Measurements from ENCODE around the gene SEC31A. TPM values are rescaled to one million over a fixed set of nuclear protein-coding genes. Genes with fewer than 3 reads are reported as not detected.

The SEC31A gene
- total RNA-seq, 2 donors from 2014 or later: 103 to 106 TPM

GRCh38 chr4:82811838-82812341, 79.1 kb downstream of the SEC31A start:
- H3K36me3 Mint-ChIP-seq (ENCODE audit: insufficient read depth in 2 of 2): no peaks in the 10 kb centered on the region
- H3K27ac Mint-ChIP-seq: no peak overlapping the region
- peaks cover 0 to 1% of the 10 kb centered on the region in 2 donors for H3K9me3 Mint-ChIP-seq
- no peak overlapping the region for H3K4me3 Mint-ChIP-seq
- ATAC-seq (replicated peaks in 1 of 2) (no peak), DNase-seq (no peak)
- H3K4me1 Mint-ChIP-seq (ENCODE audit: low read depth): no peaks in the 10 kb centered on the region
- H3K27me3 Mint-ChIP-seq (ENCODE audit: low read depth): no peaks in the 10 kb centered on the region

GRCh38 chr4:82811392-82811791, 79.6 kb downstream of the SEC31A start:
- ATAC-seq (replicated peaks in 1 of 2) (no peak), DNase-seq (no peak)
- H3K36me3 Mint-ChIP-seq (ENCODE audit: insufficient read depth in 2 of 2): no peaks in the 10 kb centered on the region
- no peak overlapping the region for H3K27ac Mint-ChIP-seq
- H3K4me3 Mint-ChIP-seq: no peak overlapping the region
- H3K9me3 Mint-ChIP-seq: peaks cover 0 to 1% of the 10 kb centered on the region in 2 donors
- H3K4me1 Mint-ChIP-seq (ENCODE audit: low read depth): no peaks in the 10 kb centered on the region
- H3K27me3 Mint-ChIP-seq (ENCODE audit: low read depth): no peaks in the 10 kb centered on the region

GRCh38 chr4:82810176-82810575, 80.8 kb downstream of the SEC31A start:
- no peaks in the 10 kb centered on the region for H3K4me1 Mint-ChIP-seq (ENCODE audit: low read depth)

DNA sequence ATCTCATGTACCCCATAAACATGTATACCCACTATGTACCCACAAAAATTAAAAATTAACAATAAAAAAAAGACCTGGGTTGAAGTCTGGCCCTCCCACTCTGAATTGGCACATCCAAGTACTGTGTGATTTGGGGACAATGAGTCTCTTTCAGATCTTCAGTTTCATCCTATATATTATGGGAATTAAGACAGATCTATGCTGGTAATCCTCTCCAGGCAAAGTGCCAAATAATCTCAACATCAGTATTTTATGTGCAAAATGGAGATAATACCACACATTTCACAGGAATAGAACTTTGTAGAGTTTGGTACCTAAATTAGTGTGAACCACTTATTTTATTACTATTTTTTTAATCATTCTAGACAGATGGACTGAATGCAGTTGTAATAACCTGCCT, 81.3 kb downstream of the SEC31A start:
- H3K36me3 Mint-ChIP-seq (ENCODE audit: insufficient read depth in 2 of 2): no peaks in the 10 kb centered on the region
- no peak overlapping the region for H3K4me3 Mint-ChIP-seq
- ATAC-seq (replicated peaks in 1 of 2) (no peak), DNase-seq (no peak)
- H3K27ac Mint-ChIP-seq: no peak overlapping the region
- H3K4me1 Mint-ChIP-seq (ENCODE audit: low read depth): no peaks in the 10 kb centered on the region
- H3K27me3 Mint-ChIP-seq (ENCODE audit: low read depth): no peaks in the 10 kb centered on the region
- peaks cover 0 to 1% of the 10 kb centered on the region in 2 donors for H3K9me3 Mint-ChIP-seq

More at GRCh38 chr4:82810176-82810575, 80.8 kb downstream of the SEC31A start:
- DNase-seq (no peak), ATAC-seq (replicated peaks in 1 of 2) (no peak)
- Mint-ChIP-seq H3K27ac (no peak overlapping the region), H3K9me3 (peaks cover 0 to 1% of the 10 kb centered on the region in 2 donors), H3K27me3 (ENCODE audit: low read depth) (no peaks in the 10 kb centered on the region), H3K4me3 (no peak overlapping the region), H3K36me3 (ENCODE audit: insufficient read depth in 2 of 2) (no peaks in the 10 kb centered on the region)

- Mint-ChIP-seq H3K27ac (no peak overlapping the region), H3K9me3 (peaks cover 0 to under 1% of the 10 kb centered on the region in 2 donors), H3K36me3 (ENCODE audit: insufficient read depth in 2 of 2) (no peaks in the 10 kb centered on the region), H3K4me3 (no peak overlapping the region), H3K4me1 (ENCODE audit: low read depth) (peaks cover 10% of the 10 kb centered on the region), H3K27me3 (ENCODE audit: low read depth) (peaks cover 36% of the 10 kb centered on the region)
- no peak for DNase-seq
- ATAC-seq (replicated peaks in 1 of 2): no peak
Observed at GRCh38 chr4:82803746-82804145, 87.2 kb downstream of the SEC31A start.

- DNase-seq (no peak), ATAC-seq (replicated peaks in 1 of 2) (no peak)
- H3K27me3 Mint-ChIP-seq (ENCODE audit: low read depth): peaks cover 36% of the 10 kb centered on the region
- no peaks in the 10 kb centered on the region for H3K36me3 Mint-ChIP-seq (ENCODE audit: insufficient read depth in 2 of 2)
- H3K4me3 Mint-ChIP-seq: no peak overlapping the region
- no peak overlapping the region for H3K27ac Mint-ChIP-seq
- H3K4me1 Mint-ChIP-seq (ENCODE audit: low read depth): peaks cover 10% of the 10 kb centered on the region
- no peaks in the 10 kb centered on the region for H3K9me3 Mint-ChIP-seq
Observed at GRCh38 chr4:82802911-82803310, 88.0 kb downstream of the SEC31A start.

GRCh38 chr4:82801910-82802521, 88.9 kb downstream of the SEC31A start:
- no peaks in the 10 kb centered on the region for H3K9me3 Mint-ChIP-seq
- no peak overlapping the region for H3K4me3 Mint-ChIP-seq
- H3K36me3 Mint-ChIP-seq (ENCODE audit: insufficient read depth in 2 of 2): no peaks in the 10 kb centered on the region
- peaks cover 43% of the 10 kb centered on the region for H3K27me3 Mint-ChIP-seq (ENCODE audit: low read depth)
- no peak for DNase-seq
- peaks cover 10% of the 10 kb centered on the region for H3K4me1 Mint-ChIP-seq (ENCODE audit: low read depth)
- no peak overlapping the region for H3K27ac Mint-ChIP-seq
- ATAC-seq (replicated peaks in 1 of 2): no peak

- no peak overlapping the region for H3K27ac Mint-ChIP-seq
- no peaks in the 10 kb centered on the region for H3K9me3 Mint-ChIP-seq
- peak in 1 of 2 donors; percentile 7 for DNase-seq
- H3K36me3 Mint-ChIP-seq (ENCODE audit: insufficient read depth in 2 of 2): no peaks in the 10 kb centered on the region
- ATAC-seq (replicated peaks in 1 of 2): no peak
- peaks cover 10% of the 10 kb centered on the region for H3K4me1 Mint-ChIP-seq (ENCODE audit: low read depth)
- peaks cover 56% of the 10 kb centered on the region for H3K27me3 Mint-ChIP-seq (ENCODE audit: low read depth)
- peak overlapping the region; percentile 85 to 87 for H3K4me3 Mint-ChIP-seq
Observed at GRCh38 chr4:82799006-82799881, 91.7 kb downstream of the SEC31A start.

DNA sequence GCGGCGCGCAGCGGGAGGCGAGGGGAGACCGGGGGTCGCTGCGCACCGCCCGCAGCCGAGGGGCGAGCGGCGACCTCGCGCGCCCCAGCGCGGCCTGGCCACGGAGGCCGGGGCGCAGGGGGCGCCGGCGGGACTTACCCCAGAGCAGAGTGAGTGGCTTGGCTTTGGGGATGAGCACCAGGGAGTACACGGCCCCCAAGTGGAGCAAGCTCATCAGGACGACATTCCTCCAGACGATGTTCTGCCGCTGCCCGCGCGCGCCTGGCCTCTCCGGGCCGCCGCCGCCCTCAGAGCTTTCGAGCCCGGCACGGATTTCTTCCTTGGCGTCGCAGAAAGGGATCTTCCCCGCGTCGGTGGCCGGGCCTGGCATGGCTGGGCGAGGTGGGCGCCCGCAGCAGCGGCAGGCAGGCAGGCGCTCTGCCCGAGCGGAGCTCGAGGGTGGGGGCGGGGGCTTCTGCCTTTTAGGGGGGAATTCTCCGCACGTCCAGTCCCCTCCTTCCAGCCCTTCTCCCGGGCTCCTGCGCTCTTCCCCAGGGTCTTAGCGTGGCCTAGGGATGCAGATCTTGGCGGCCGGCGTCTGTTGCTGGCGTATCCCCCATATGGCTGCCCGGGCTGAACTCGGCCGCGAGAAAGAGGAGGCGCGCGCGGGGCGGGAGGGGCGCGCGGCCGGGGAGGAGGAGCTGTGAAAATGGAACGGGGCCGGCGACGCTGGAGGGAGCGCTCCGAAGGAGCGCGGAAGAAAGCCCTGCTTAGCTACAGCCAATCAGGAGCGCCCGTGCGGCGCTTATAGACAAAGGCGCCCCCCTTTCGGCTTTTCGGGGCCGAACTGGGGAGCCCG, 92.6 kb downstream of the SEC31A start, which contains the start of gene SCD5:
TSS of gene SCD5 (minus strand) at position 629 of the 838 bp plus-strand sequence. CDS start at position 370, 259 bp downstream.
- Mint-ChIP-seq H3K4me3 (peak within 1 kb of the TSS; percentile 85 to 87), H3K4me1 (ENCODE audit: low read depth) (peaks cover 10% of the 10 kb centered on the region), H3K9me3 (no peaks in the 10 kb centered on the region), H3K36me3 (ENCODE audit: insufficient read depth in 2 of 2) (no peaks in the 10 kb centered on the region), H3K27me3 (ENCODE audit: low read depth) (peaks cover 56% of the 10 kb centered on the region), H3K27ac (no peak within 1 kb of the TSS)
- ATAC-seq (replicated peaks in 1 of 2) (peak; percentile 93 to 95), DNase-seq (peak; percentile 59 to 63)

DNA sequence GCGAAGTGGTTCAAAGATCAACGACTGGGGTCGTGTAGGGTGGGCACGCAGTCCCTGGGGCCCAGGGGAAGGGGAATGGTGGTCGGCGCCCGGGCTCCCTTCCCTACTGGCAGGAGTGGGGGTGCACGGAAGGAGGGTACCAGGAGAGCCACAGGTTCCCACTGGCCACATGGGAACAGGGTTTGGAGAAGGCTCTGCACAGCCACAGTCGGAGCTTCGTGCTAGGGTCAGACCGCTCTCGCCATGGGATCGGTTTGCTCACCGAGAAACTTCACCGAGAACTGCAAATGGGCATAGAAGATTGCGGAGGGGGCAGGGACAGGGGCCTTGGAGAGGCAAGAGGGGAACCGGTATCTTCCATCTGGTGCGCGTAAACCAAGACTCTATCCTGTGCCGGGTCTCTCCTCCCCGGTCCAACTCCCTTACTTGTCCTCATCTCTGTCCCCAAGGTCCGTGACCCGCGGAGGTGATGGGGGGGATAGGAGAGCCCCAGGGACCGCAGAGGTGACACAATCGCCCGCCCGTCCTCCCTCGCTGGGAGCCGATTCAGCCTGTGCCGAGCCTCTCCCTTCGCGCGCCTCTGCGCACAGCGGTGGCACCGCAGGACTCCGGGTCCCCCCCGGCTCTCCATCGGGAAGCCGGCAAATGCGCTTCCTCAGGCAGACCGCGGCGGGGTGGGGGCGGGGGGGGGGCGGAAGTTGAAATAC, 93.4 kb downstream of the SEC31A start:
- Mint-ChIP-seq H3K9me3 (no peaks in the 10 kb centered on the region), H3K27ac (no peak overlapping the region), H3K4me3 (peak overlapping the region; percentile 57 to 78), H3K27me3 (ENCODE audit: low read depth) (peaks cover 52% of the 10 kb centered on the region), H3K4me1 (ENCODE audit: low read depth) (peaks cover 10% of the 10 kb centered on the region), H3K36me3 (ENCODE audit: insufficient read depth in 2 of 2) (no peaks in the 10 kb centered on the region)
- peak; percentile 18 to 19 for DNase-seq
- peak in 1 of 2 donors; percentile 21 for ATAC-seq (replicated peaks in 1 of 2)

DNA sequence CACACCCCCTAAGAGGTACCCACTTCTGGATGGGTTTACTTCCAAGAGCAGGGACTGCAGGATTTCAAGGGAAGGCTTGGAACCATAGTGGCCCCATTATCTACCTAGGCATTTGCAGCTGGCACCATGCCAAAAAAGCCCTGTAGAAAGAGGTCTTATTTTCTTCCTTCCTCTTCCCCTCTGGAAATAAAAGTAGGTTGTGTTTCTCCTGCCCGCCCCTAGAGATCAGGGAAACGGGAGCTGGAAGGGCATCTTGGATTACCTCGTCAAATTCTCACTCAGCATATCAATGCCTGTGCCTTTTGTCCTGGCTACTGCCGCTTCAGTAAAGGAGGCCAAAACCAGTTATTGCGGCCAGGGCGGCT, 93.9 kb downstream of the SEC31A start:
- no peak overlapping the region for H3K27ac Mint-ChIP-seq
- DNase-seq (no peak), ATAC-seq (replicated peaks in 1 of 2) (no peak)
- peak overlapping the region; percentile 57 to 78 for H3K4me3 Mint-ChIP-seq
- no peaks in the 10 kb centered on the region for H3K36me3 Mint-ChIP-seq (ENCODE audit: insufficient read depth in 2 of 2)
- peaks cover 10% of the 10 kb centered on the region for H3K4me1 Mint-ChIP-seq (ENCODE audit: low read depth)
- no peaks in the 10 kb centered on the region for H3K9me3 Mint-ChIP-seq
- peaks cover 47% of the 10 kb centered on the region for H3K27me3 Mint-ChIP-seq (ENCODE audit: low read depth)

DNA sequence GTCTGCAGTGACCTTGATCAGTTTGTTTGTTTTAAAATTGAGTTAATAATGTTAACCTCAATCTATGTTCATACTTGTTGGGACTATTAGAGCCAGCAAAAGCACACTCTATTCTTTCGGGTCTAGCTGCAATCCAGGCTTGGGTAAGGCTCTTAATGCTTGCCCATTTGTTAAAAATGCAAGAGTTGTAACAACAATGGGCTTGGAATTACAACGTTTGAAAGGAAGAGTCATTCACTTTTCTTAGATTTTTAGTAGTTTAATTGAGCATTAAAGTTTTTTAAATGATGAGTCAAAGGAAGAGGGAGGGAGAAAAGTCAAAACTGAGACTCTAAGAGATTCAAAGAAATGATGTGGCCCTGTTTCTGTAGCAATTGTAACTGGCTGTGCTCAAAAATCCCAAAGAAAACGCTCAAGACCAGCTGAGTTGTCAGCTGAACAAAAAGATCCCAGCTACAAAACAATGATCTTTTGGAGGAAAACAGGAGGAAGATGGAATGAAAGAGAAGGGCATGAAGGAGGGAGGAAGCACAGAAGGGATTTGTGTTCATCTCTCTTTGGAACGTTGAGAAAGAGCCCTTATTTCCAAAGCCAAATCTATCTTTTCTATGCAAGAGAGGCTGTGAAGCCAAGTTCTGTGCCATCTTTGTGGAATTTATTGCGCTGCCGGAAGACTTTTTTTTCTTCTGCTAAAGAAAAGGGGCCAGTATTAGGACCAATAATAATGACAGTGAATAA, 97.9 kb downstream of the SEC31A start:
- Mint-ChIP-seq H3K4me3 (no peak overlapping the region), H3K27me3 (ENCODE audit: low read depth) (peaks cover 25% of the 10 kb centered on the region), H3K4me1 (ENCODE audit: low read depth) (no peaks in the 10 kb centered on the region), H3K9me3 (no peaks in the 10 kb centered on the region), H3K27ac (no peak overlapping the region), H3K36me3 (ENCODE audit: insufficient read depth in 2 of 2) (no peaks in the 10 kb centered on the region)
- ATAC-seq (replicated peaks in 1 of 2) (no peak), DNase-seq (no peak)

Measured in activated T-cell treated with anti-CD3 and anti-CD28 coated beads, Interleukin-2, amount 50 U/mL, for 72 hours (primary cell).